GM21717 (cell line): ENCODE data around the gene ERCC5.

ENCODE experiments used
- ATAC-seq: cut with Tn5 transposase; IDR thresholded peaks from one replicate; pipeline ENCODE4 v1.9.1; 2021; ENCODE audit warnings: mild to moderate bottlenecking, moderate library complexity; ENCODE audit not compliant: unreplicated experiment

Gene ERCC5

DNA sequence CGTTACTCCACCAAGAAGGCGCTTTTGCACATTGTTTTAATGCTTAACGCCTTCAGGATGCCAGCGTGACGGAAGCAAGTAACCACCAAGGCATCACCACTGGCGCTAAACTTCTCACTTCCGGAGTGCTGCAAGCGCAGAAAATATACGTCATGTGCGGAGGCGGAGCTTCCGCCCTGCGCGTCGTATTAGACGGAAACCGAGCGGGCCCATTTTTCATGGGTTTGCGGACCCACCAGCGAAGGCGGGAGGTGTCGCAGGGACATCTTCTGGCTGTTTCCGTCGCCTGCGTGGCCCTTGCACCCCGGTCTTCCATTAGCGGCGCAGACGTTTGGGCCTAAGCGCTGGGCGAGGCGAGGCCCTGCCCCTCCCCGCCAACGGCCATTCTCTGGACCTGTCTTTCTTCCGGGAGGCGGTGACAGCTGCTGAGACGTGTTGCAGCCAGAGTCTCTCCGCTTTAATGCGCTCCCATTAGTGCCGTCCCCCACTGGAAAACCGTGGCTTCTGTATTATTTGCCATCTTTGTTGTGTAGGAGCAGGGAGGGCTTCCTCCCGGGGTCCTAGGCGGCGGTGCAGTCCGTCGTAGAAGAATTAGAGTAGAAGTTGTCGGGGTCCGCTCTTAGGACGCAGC, at the start of gene ERCC5:
TSS of gene ERCC5 (plus strand) at position 403 of the 631 bp plus-strand sequence. CDS start 235 bp downstream, outside the sequence.
- peak; percentile 87 for ATAC-seq

DNA sequence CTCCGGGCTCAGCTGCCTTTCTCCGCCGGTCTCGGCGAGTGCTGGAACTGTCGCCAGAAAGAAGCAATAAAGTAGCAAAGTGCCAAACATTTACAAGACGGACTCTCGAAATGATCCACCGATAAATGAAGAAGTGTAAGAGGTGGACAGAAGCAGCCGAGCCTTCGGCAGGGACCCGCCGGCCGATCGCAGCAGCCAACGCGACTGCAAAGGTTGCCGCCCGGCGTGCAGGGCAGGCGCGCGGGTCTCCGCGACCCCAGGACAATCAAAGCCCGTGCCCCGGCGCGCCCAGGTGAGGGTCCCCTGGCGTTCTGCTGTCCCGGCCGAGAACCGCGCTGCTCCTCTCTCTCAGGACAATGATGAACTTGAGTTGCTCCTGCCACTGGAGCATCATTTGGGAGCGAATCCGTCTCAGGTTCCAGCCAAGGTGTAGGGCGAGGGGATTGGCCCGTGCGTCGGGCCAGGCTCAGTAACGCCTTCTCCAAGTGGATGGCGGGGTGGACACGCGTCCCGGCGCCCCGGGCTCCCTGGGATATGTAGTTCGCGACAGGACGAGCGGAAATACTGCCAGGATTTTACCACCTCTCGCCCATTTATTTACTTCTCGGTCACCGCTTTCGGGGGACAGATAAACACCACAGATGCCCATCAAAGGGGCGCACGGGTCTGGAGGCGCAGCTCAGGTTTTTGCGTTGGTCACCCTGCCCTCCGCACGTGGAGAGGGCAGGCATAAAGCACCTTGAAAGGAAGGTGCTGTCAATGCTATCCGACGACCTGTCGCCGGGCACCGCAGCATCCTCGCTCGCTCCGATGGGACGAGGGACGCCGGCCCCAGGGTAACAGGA, 47.0 kb upstream of the ERCC5 start, which contains the start of the genes BIVM and POGLUT2:
TSS of gene BIVM (plus strand) at position 539 of the 845 bp plus-strand sequence. CDS start 8,149 bp downstream, outside the sequence.
TSS of gene POGLUT2 (minus strand) at position 396 of the 845 bp plus-strand sequence. CDS start at position 90, 306 bp downstream.
- peak; percentile 86 for ATAC-seq

DNA sequence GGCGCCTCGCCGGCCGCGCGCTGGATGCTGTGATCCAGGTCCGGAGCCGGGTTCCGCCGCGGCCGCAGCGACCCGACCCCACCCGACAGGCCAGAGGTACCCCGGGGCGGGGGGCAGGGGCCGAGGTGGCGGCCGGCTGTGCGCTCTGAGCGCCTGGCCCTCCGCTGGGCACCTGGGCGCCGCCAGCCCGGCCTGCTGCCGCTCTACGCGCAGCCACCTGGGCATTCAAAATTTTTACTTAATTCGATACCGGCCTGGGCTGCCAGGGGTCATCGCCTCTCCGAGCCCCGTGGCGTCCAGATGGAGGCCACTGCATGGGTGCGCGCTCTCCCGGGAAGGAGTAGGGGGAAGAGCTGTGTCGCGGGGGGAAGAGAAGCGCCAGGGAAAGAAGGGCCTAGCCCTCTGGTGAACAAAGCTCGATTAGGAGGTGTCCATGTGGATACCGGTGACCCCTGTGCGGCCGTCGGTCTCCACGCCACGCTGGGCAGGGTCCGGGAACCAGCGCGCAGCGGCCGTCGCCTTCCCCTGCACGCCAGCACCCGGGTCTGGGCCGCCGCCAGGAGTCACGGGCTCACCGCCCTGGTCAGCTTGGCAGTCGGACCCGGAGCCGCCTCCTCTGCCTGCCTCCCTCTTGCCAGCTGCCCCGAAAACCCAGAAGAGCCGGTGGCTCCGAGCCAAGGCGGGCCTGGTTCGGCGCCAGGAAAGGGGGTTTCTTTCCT, 46.2 kb upstream of the ERCC5 start:
- ATAC-seq = peak; percentile 5

DNA sequence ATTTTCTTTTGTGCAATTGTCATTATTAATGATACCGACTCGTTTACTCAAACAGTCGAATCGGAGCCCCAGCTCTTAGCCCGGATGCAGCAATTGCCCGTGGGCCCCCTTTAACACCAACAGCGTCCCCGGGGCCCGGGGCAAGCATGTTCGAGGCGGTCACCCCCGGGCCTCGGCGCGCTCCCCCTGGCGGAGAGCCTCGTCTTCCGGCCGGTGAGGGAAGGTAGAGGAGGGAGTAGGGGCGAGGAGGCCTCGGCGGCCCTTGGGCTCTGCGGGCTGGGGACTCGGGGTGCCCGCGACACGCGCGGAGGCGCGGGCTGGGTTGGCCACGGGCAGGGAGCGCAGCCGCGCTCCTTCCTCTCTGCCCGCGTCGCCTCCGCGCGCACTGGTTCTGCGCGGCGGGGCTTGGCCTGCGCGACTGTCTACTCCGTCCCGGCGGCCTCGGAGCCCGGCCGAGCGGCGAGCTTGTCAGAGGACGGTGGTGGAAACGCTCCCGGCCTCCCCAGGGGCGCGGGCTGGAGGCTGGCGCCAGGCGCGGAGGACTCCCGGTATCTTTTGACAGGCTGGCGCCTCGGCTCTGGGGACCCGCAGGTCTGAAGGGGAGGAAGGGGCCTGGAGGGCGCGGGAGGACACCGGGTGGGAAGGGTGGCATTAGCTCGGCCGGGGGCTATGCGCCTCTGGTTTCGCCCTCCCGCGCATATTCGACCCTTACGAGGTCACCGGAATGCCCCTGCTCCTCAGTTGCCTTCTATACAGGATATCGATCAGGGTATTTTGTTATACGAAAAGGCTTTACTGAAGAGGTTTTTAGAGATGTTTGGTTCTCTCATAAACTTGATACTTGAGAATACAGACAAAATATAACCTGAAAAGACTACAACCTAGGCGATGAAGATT, 45.4 kb upstream of the ERCC5 start:
- ATAC-seq = peak; percentile 80

DNA sequence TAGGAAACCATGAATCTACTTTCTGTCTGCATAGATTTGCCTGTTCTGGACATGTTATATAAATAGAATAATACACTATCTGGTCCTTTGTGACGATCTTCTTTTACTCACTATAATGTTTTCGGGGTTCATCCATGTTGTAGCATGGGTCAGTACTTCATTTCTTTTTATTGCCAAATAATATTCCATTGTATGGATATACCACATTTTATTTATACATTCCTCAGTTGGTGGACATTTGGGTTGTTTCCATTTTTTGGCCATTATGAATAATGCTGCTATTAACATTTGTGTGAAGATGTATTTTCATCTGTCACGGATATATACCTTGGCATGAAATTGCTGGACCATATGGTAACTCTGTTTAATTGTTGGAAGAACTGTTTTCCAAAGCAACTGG, 40.2 kb upstream of the ERCC5 start:
- no peak for ATAC-seq

DNA sequence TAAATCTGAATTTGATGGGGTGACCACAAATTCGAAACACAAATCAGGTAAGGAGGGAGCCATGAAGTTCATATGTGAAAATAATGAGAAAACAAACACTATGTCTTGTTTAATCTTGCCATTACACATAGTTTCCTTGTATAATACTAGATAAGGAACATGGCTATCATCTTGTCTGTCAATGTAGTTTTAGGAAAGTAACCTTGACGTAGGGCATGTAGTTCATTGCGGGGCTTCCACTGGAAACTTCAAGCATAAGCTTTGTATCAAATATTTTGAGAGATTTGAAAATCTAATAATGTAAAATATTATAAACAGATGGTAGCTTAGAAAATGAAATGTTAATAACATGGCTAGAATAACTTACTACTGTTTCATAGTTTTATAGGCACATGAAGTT, 38.1 kb upstream of the ERCC5 start:
- ATAC-seq = no peak

DNA sequence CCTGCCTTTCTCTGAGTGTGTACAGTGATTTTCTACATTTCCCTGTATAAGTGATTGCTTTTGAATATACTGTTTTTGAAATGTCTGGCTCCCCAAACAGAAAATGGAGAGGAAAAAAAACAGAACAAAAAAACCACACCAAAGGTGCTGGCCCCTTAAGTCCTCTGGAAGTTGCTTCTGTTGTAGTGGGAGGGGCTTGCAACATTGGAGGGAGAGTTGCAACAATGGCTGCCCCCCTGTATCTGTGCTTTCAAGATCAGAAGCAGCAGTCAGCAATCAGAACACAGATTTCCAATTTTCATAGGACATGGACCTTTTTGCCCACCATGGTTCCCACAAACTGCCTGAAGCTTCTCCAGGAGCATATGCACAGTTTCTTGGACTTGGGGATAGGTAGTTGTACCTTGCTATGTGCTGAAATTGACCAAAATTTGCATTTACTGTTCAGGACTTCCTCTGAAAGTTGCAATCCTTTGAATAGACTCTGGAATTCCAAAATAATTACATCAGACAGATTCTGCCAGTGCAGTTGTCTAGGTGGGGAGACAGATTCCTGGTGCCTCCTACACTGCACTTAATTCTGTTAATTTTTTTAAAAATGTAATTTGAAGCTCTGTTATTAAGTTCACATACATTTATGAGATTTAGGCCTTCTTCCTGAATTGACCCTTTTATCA, 33.1 kb upstream of the ERCC5 start:
- ATAC-seq = peak; percentile 53

DNA sequence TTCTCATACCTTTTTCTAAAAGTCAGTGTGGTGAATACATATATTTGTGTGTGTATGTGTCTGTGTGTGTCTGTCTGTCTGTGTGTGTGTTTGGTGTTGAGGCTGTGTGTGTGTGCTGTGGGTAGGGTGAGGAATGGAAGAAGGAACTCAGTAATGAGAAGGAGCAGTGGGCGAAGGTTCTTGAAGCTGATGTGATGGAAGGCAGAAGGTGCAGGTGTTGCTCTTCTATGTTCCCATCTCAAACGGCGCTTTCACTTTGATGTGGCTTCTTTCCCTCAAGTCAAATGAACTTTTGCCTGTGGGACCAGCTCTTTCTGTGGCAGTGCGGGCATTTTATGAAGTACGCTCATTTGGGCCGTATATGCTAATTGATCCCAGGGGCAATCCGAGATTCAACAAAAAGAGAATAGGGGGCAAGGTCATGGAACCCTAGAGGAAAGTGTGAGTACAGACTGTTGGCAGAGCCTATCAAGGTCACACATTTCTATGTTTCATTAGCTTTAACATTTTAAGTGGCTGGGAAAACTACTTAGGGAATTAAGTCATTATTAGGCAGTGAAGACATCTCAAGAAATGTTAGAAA, 31.7 kb upstream of the ERCC5 start:
- no peak for ATAC-seq

DNA sequence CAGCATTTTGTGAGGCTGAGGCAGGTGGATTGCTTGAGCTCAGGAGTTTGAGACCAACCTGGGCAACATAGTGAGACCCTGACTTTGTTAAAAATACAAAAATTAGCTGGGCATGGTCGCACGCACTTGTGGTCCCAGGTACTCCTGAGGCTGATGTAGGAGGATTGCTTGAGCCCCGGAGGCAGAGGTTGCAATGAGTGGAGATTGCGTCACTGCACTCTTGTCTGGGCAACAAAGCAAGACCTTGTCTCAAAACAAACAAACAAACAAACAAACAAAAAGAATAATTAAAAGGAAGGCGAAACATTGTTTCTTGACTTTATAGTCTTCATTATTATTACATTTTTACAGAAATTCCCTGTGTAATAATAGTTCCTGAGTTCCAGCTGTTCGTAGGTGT, 31.0 kb upstream of the ERCC5 start:
- ATAC-seq = no peak

DNA sequence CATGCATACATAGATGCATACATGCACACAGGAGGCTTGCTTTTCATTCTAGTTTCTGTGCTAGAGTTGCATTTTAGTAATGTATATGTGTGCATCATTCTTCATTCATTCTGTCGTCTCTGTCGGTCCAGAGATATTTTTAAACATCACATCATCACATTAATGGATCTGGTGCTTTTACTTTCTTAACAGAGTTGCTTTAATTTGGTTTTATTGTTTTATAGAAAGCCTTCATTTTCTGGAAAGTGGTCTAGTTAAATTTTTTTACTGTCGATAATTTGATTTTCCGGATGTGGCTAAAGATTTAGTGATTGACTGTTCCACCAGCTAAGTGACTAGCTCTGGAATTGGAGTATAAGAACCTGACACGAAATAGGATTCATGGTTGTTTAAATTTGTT, 30.0 kb upstream of the ERCC5 start:
- ATAC-seq = no peak

DNA sequence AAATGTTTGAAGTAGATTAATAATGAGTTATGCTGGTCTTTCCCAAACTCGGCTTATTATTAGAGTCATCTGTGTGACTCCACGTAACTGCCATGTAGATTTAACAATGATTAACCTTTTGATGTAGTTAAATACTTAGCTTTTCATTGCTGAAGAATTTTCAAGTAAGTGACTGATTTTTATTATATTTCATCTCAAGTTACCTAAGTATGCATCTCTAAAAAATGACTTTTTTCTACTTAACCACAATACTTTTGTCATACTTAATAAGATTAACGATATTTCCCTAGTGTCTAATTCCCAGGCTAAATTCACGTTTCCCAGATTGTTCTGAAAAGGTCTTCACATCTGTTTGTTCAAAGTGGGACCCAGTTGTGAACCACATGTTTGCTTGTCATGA, 29.1 kb upstream of the ERCC5 start:
- ATAC-seq = no peak

DNA sequence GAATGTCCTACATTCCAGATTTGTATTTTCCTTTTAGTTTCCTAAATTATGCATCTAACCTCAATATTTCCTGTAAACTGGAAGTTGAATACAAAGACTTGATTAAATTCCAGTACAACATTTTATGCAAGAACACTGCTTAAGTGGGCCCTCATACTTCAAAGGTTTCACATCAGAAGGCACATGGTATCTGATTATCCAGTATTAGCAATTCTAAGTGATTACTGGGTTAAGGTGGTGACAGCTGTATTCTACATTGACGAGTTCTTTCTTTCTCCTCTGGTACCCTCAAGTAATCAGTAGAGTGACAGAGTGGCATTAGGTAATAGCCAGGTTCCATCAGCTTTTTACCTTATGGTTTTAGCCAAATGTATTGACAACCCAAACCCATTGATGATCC, 28.6 kb upstream of the ERCC5 start:
- no peak for ATAC-seq

DNA sequence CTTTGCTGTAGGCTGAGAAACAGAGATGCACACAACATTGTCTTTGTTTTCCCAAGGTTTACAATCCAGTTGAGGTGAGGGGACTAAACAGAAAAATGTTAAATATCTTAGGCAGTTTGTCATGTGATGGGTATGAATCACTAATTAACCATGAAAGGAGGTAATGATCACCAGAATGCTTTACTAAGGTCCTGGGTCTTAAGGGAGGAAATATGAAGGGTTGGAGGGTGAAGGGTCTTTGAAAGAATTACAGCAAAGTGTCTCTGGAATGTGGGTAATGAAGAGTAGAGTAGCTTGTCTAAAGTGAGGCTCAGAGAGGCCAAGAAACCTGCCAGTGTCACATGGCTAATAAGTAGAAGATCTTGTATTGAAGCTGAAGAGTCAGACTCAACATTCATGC, 27.9 kb upstream of the ERCC5 start:
- no peak for ATAC-seq

DNA sequence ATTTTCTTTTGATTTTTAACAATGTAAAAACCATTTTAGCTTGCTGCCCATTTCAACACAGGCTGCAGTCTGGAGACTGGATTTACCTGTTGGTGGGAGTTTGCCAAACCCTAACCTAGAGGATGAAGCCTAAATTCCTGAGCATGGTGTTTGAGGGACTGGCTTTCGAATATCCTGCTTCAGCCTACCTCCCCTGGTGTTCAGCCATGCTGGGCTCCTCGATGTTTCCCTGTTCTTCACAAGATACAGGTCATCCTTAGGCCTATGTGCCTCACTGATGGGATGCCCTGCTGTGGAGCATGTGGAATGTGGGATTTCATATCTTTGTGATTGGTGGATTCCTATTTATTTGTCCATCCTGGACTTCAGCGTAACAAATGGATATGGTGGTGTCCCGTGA, 20.4 kb upstream of the ERCC5 start:
- no peak for ATAC-seq

DNA sequence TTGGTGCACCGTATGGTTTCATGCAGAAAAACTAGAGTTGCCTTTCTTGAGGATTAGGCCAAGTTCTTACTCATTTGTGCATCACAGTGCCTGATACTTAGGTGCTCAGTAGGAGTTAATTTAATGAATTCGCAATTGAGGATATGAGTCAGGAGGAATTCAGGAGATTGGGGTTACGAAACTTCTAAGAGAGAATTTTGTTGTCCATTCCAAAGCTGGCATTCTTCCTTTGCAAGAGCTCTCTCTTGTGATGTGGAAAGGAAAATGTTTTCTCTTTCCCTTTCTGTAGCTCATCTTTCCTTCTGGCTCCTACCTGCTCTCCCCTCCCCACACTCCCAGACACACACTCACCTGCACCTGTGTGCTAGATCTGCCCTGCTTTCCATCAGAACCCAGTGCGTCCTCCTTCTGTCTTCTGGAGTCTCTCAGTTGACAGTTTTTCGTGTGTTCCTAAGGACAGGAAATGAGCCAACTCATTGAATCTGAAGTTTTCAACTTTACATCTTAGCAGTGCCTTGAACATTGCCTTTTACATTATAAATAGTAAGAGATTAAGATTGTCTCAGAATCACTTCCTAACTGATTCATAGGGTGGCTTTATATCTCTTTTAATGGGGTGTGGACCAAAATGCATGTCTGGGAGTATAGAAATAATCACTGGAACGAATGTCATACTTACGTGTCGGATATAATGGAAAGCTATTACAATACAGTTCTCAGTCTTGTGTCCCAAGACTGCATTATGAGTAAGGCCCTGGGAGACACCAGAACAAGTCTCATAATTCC, 19.7 kb upstream of the ERCC5 start:
- no peak for ATAC-seq

DNA sequence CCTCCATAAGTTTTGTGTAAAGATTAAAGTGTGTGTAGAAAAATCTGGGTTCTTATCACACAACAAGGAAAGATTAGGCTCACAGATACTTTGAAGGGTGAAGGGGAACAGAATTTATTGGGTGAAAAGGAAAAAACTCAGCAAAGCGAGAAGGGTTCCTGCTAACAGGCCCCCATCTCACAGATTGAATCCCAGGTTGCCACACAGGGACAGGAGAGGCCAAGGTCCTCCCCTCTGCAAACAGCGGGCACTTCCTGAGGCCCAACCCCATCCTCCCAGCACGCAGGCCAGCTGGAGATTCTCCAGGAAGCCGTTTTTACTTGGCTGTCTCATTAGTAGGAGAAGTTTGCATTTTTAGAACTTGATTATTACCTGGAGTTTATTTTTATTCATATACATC, 15.2 kb upstream of the ERCC5 start:
- no peak for ATAC-seq

DNA sequence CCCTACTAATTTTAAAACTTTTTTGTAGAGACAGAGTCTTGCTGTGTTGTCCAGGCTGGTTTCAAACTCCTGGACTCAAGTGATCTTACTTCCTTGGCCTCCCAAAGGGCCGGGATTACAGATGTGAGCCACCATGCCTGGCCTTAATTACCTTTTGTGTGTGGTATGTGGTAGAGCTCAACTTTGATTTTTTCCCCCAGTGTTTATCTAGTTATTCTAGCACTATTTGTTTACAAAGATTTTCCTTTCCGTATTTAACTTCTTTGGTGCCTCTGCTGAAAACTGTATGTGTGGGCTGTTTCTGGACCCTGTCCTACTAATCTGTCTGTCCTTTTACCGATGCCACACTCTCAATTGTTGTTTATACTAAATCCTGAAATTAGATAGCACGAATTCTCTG, 9.4 kb upstream of the ERCC5 start:
- no peak for ATAC-seq

DNA sequence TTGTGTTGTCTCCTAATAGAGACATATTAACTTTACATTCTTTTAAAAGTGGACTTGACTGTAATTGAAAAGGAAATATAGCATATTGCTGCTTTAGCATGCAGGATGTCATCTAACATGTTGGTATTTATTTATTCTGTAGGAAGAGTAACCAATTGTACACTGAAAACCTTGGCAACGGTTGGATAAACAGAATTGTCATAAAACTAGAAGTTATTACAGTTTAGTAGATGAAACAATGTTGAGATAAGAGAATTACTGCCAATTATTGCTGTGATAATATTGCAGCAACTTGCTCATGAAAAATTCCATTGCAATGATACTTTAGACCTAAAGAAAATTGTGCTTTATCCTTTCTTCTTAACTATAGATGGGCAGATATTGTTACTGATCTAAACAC, 7.6 kb upstream of the ERCC5 start:
- ATAC-seq = no peak

DNA sequence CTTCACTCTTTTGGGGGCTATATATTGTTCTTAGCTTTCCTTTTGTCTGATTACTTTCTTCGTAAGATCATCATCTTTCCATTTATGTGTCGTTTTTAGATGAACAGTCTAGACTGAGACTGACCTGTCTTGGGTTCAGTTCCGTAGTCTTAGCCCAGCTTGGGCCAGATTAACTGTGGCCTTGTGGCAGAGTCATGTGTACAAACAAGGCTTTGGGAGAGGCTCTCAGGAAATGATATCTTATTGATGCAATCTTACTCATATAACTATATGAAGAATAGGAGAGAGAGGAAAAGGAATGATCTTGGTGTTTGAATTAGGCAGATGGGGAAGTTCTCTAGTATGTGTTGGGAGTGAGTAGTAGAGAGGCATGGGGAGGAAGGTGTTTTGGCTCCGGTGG, 6.8 kb upstream of the ERCC5 start:
- no peak for ATAC-seq
